GM19324 (cell line): Measurements from ENCODE around the gene CCNT1.
"Not testable (repeated sequence)": the region's sequence is repeated elsewhere in the genome, so short reads cannot be mapped to it uniquely, and the experiment has no call there.

Source experiments
- ATAC-seq: cut with Tn5 transposase; IDR thresholded peaks from one replicate; pipeline ENCODE4 v1.9.1; 2021; ENCODE audit warnings: mild to moderate bottlenecking, moderate library complexity; ENCODE audit not compliant: unreplicated experiment, low FRiP score

The CCNT1 gene

DNA sequence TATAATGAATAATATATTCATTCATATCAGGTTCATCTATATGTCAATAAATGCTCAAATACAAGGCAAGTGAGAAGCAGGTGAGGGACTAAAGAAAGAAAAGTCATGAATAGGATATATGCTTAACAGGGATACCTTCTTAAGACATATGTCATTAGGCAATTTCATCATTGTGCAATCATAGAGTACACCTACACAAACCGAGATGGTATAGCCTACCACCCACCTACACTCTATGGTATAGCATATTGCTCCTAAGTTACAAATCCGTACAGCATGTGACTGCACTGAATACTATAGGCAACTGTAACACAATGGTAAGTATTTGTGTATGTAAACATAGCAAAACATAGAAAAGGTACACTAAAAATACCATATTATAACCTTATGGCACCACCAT is 73.5 kb downstream of the CCNT1 start:
- ATAC-seq = no peak

DNA sequence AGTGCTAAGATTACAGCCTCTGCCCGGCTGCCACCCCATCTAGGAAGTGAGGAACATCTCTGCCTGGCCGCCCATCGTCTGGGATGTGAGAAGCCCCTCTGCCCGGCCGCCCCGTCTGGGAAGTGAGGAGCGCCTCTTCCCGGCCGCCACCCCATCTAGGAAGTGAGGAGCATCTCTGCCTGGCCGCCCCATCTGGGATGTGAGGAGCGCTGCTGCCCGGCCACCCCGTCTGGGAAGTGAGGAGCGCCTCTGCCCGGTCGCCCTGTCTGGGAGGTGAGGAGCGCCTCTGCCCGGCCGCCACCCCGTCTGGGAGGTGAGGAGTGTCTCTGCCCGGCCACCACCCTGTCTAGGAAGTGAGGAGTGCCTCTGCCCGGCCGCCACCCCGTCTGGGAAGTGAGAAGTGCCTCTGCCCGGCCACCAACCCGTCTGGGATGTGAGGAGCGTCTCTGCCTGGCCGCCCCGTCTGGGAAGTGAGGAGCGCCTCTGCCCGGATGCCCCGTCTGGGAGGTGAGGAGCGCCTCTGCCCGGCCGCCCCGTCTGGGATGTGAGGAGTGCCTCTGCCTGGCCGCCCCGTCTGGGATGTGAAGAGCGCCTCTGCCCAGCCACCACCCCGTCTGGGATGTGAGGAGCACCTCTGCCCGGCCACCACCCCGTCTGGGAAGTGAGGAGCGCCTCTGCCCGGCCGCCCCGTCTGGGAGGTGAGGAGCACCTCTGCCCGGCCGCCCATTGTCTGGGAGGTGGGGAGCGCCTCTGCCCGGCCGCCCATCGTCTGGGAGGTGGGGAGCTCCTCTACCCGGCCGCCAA is 74.6 kb downstream of the CCNT1 start:
- ATAC-seq = not testable (repeated sequence)

DNA sequence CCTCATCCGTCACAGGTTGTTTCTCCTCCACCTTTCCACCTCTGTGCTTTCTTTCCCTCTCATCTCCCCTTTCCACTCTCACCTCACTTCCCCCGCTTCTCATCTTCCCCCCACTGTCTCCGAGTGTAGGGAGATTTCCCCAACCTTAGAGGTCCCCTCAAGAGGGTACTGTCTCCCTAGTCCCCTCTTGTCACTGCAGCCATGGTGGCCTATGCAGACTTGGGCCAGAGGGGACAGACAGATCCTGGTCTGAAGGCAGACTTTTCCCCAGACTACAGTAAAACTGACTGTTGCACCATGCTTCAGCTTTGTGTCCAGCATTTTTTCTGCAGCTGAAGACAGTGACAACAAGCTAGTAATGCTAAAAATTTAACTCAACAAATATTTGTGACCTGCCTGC is 75.7 kb downstream of the CCNT1 start:
- ATAC-seq = no peak

DNA sequence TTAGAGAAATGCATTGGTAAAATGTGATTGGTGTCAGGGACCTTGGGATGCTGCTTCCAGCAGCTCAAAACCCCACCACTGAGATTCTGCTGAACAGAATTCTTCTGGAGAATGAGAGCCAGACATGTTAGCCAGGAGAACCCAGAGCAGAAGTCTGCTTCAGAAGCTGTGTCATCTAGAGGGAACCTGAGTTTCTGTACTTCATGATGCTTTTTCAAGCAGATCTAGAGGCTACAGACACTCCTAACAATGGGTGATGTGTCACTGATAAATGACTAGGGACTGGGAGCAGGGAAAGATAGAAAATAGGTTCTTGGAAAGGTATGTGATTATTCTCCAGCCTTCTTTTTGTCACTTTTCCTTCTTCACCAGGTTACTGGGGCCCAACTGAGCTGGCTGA is 76.1 kb downstream of the CCNT1 start:
- ATAC-seq = no peak
